CD4-positive, alpha-beta T cell treated with Interleukin-17A for 1 hour (primary cell): ENCODE measurements around the gene PEX5L.

Experiments
- DNase-seq: peaks from one replicate; pipeline ENCODE4 v3.0.0-alpha.2; 2020

Gene PEX5L

DNA sequence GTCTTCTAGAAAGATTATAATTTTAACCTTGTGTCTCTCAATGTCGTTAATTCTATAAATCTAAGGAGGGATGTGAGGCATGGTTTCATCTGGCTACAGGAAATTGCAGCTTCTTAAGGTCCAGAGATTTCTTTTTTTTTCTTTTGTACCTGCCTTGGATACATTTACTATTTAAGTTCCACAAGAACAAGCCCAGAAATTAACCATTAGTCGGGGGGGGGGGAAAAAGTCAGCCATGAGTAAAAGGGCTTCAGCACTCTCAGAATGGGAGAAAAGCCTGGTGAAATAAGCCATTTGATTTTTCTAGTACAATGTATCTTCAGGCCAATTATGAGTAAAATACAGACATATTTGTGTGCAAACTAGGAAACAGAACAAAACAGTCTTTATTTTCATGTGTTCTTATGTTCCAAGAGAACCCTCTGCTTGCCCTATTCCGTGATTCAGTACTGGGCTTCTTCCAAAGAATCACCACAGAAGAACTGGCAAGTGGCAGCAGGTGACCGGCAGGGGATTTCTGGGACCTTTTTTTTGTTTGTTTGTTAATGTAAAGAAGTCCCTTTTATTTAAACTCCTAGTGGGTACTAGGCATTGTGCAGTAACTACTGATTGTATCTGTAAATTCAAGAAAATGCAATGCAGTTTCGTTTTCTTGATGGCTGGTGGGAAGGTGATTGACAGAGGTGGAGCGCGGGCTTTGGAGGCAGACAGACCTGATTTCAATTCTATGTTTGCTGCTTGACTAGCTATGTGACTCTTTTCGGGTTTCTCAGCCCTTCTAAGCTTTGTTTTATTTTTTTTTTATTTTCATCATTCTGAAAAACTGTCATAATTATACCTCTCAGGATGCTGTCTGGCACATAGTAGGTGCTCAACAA is 82.5 kb downstream of the PEX5L start:
- no peak for DNase-seq

DNA sequence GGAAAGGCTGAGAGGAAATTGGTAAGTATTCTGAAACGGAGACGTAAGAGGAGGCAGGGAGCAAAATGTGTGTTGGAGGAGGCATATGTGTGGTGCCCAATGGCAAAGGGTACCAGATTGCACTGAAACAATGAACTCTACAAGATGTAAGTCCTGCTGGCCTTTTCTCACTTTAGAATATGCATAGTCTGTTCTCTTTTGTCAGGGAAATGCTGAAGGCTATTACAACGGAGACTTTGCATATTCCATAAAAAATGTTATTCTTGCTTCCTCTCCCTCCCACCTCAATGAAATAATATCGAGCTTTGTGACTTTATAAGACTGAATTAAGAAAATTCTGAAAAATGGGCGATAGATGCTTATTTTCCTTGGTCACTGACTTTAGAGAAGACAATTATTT is 85.9 kb downstream of the PEX5L start:
- no peak for DNase-seq

DNA sequence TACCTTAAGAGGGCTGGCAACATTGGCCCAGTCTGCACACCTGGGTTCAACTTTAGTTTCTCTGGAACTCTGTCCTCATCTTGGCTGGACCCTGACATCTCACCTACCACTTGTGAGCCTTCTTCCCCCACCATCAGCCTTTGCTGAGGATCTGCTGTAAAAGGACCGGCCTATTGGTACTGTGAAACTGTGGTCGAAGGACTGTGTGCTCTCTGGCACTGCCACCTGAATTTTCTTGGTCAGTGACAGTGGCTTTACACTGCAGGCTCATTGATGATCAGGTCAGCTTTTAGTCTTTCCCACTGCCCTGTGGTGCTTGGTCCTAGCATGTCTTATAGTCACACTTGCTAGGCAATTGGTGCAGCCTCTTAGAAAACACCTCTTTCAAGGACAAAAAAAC is 86.9 kb downstream of the PEX5L start:
- DNase-seq = no peak

DNA sequence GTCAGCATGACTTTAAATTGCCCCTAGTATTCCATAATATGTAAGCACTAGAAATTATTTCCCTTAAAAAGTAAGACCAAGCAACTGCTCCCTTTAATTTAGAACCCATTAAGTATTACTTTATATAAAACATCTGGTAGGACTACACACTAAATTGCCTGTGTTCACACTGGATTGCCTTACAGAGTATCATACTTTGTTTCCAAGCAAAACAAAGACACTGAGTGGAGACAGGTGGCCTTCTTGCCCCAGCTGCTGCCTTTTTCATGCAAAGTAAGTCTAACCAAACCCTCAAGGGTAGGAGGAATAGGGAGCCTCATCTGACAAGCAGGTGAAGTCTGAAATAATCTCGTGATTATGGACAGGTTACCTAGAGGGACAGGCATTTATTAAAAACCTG is 87.3 kb downstream of the PEX5L start:
- no peak for DNase-seq

DNA sequence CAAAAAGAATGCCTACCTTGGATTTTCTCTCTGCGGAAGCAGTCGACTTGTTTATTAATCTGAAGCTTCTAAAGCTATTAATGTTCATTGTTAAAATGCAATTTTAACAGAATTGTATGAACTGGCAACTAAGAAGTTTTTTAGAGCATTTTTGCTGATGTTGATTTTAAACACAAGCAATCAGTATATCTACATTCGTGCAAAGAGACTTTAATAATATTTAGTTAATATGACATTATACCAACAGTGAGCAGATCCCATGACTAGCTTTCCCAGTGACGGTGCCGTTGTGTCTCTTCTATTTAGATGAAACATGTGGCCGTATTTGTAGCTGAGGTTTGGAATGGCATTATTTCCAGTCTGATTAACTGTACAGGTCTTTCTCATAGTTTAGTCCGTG is 88.0 kb downstream of the PEX5L start:
- DNase-seq = no peak

- DNase-seq = no peak
Measured at GRCh38 chr3:179945569-179945968, 91.2 kb downstream of the PEX5L start.

DNA sequence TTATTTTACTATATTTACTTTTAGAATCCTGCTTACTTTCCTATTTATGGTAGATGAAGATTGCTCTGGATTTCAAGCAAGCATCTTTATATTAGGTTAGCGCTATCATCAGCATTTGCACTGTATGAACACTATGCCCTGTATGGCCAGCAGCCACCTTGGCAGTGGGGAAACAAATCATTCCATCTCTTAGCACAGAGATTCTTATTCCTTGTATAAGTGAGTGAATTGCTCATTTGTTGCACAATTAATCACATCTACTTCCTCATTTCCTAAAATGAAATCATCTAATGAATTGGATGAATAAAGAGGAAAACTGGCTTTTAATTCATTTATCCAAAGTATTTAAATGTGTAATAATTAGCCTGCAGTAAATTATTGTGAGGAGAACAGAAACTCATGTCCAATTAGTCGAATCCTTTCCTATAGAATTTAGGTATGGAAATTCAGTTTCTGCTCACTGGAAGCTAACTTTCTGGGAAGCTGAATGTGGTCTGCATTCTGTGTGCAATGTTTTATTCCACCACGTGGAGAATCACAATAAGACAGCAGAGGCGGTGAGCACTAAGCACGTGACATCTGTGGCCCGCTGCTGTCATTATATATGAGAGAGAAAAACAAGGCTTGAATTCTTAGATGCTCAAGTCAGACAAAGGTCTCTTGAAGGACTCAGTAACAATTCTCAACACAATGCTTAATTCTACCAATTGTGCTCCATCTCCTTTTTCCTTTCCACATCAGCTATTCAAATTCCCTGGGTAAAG is 93.4 kb downstream of the PEX5L start:
- DNase-seq = no peak

- no peak for DNase-seq
Measured at GRCh38 chr3:179942553-179943075, 94.1 kb downstream of the PEX5L start.

GRCh38 chr3:179935710-179936109 is 101.0 kb downstream of the PEX5L start:
- no peak for DNase-seq

DNA sequence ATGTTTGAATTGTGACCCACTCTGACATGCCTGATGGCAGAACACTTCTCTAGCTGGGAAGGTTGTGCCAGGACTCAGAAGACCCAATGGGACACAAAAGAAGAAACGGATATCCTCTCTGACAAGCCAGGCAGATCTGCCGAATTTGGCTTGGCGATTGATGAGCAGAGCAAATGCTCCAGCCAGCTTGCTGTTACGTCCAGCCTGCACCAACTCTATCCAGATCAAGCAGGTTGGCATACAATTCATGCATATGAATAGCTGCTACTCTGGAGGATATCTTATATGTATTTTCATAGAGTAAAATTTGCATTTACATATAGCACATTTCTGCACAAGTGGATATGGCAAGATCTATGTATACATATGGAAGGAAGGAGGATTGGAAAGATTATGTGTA is 102.8 kb downstream of the PEX5L start:
- no peak for DNase-seq

DNA sequence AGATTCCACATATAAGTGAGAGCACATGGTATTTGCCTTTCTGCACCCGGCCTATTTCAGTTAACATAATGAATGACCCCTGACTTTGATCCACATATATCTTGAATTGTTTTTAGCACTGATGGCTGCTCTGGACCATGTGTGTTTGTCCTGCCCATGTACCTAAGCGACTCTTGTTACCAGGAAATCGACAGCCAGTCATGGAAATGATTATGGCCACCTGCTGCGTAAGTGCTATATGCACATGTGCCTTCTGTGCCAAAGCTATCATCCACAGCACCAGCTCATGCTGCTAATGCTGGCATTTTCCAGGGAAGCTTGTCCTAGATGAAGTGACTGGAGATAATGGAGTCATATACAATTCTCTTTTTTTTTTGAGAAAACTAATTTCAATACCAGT is 103.7 kb downstream of the PEX5L start:
- DNase-seq = no peak

- DNase-seq = no peak
Measured at GRCh38 chr3:179932674-179933073, 104.1 kb downstream of the PEX5L start.

GRCh38 chr3:179929091-179929529 is 107.6 kb downstream of the PEX5L start:
- DNase-seq = peak; percentile 51

DNA sequence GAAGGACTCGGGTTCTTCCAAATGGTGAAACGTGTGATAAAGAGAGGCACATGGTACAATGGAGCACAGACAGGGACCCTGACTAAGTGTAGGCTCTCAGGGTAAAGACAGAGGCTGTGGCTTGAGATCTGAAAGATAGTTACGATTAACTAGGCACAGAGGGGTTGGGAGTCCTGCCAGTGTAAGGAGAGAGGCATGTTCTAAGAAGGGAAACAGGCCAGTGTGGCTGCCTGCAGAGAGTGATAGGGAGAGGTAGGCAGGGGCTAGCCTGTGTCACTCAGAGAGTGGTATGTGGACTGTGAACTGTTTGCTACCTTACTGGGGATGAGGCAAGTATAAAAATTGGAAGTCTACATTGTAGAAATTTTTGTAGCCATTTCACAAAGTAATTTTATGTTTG is 109.5 kb downstream of the PEX5L start:
- no peak for DNase-seq

- DNase-seq = no peak
Measured at GRCh38 chr3:179921951-179922350, 114.8 kb downstream of the PEX5L start.

DNA sequence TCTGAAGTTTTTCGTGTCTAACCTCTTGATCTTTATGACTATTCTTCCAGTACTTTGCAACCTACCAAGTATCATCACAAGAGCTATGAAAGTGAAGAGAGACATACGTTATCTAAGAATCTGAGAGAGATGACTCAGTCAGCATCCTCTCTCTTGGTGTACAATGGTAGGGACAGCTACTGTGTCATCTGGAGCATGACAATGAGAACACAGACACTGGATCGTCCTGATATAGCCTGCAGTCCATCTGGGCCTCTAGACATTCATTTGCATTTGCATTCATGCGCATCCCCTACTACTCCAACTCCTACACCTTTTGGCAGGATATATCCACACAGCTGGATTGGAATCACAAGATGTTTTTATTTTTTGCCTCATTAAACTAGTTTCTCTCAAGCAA is 115.2 kb downstream of the PEX5L start:
- no peak for DNase-seq

- DNase-seq = no peak
Measured at GRCh38 chr3:179907784-179908482, 128.8 kb downstream of the PEX5L start.

GRCh38 chr3:179902061-179902460 is 134.7 kb downstream of the PEX5L start:
- no peak for DNase-seq

DNA sequence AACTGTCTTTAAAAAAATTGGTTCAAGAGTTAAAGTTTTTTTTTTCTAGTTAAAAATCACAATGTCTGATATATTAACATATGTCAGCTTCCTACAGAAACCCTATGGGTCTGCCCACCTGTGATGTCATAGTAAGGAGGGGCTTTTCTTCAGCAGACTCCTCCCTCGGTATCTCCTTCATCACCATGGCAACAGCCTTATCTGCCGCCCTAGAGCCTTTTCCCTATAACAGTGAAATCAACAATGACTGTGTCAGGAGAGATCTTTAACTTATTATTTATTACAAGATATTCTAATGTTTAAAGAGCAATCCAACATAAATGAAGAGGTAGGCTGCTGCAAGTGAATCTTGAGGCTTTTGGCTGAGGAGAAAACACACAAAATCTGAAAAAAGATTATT is 138.7 kb downstream of the PEX5L start:
- peak; percentile 23 for DNase-seq

- DNase-seq = no peak
Measured at GRCh38 chr3:179897231-179897630, 139.5 kb downstream of the PEX5L start.

GRCh38 chr3:179896507-179896906 is 140.2 kb downstream of the PEX5L start:
- no peak for DNase-seq

DNA sequence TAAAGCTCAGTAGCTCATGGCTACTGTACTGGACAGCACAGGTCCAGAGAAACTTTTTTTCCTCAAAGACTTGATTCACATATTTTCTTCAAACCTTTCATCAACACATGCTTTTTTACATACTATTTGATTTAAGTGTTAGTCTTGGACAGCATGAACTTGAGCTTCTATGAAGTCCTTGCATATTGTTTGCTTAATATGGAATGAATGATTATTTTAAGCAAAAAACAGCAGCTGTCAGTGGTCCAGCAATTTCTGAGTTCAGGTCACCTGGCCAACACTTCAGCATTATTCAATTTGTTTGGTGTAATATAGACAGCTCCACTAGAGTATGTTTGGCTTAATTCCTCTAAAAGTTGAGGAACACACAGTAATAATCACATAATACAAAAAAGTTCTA is 141.4 kb downstream of the PEX5L start:
- DNase-seq = no peak

GRCh38 chr3:179887295-179887943 is 149.3 kb downstream of the PEX5L start:
- no peak for DNase-seq
